GM19240 (cell line): Measurements from ENCODE around the gene LHFPL6.

Experiments
- DNase-seq: peaks from one replicate; pipeline ENCODE4 v3.0.0; 2011; ENCODE audit warnings: low spot score; ENCODE audit not compliant: insufficient read length

The LHFPL6 gene

GRCh38 chr13:39596176-39596575, 6.8 kb downstream of the LHFPL6 start:
- no peak for DNase-seq

GRCh38 chr13:39590466-39591036, 12.4 kb downstream of the LHFPL6 start:
- no peak for DNase-seq

- DNase-seq, result no peak
Observed at GRCh38 chr13:39588384-39588783, 14.6 kb downstream of the LHFPL6 start.

- no peak for DNase-seq
Observed at GRCh38 chr13:39587939-39588338, 15.1 kb downstream of the LHFPL6 start.

GRCh38 chr13:39586958-39587605, 15.9 kb downstream of the LHFPL6 start:
- DNase-seq, result no peak

GRCh38 chr13:39586151-39586550, 16.8 kb downstream of the LHFPL6 start:
- DNase-seq, result no peak

GRCh38 chr13:39585219-39585618, 17.8 kb downstream of the LHFPL6 start:
- DNase-seq, result no peak

GRCh38 chr13:39580881-39581575, 22.0 kb downstream of the LHFPL6 start:
- no peak for DNase-seq

GRCh38 chr13:39578821-39579291, 24.1 kb downstream of the LHFPL6 start:
- no peak for DNase-seq

- DNase-seq, result no peak
Observed at GRCh38 chr13:39577838-39578491, 25.0 kb downstream of the LHFPL6 start.

GRCh38 chr13:39577203-39577602, 25.8 kb downstream of the LHFPL6 start:
- DNase-seq, result no peak

GRCh38 chr13:39575641-39576238, 27.3 kb downstream of the LHFPL6 start:
- DNase-seq, result no peak

- DNase-seq, result no peak
Observed at GRCh38 chr13:39571502-39572092, 31.4 kb downstream of the LHFPL6 start.

GRCh38 chr13:39567569-39567968, 35.4 kb downstream of the LHFPL6 start:
- DNase-seq, result no peak

GRCh38 chr13:39566216-39566869, 36.6 kb downstream of the LHFPL6 start:
- no peak for DNase-seq

- no peak for DNase-seq
Observed at GRCh38 chr13:39565036-39565949, 37.7 kb downstream of the LHFPL6 start.

GRCh38 chr13:39563470-39563735, 39.6 kb downstream of the LHFPL6 start:
- DNase-seq, result no peak

- DNase-seq, result no peak
Observed at GRCh38 chr13:39561971-39562370, 41.0 kb downstream of the LHFPL6 start.

- DNase-seq, result no peak
Observed at GRCh38 chr13:39559847-39560246, 43.1 kb downstream of the LHFPL6 start.
